ENCODE measurements around the gene YWHAG. TPM values are rescaled to one million over a fixed set of nuclear protein-coding genes. Genes with fewer than 3 reads are reported as not detected.

Gene YWHAG
- total and polyA plus RNA-seq, 9 of the 15 experiments (the other 6 are each of a cell fraction or from before 2014, with no cell fraction given) = 30.4 to 246 (median 94.5) TPM

DNA sequence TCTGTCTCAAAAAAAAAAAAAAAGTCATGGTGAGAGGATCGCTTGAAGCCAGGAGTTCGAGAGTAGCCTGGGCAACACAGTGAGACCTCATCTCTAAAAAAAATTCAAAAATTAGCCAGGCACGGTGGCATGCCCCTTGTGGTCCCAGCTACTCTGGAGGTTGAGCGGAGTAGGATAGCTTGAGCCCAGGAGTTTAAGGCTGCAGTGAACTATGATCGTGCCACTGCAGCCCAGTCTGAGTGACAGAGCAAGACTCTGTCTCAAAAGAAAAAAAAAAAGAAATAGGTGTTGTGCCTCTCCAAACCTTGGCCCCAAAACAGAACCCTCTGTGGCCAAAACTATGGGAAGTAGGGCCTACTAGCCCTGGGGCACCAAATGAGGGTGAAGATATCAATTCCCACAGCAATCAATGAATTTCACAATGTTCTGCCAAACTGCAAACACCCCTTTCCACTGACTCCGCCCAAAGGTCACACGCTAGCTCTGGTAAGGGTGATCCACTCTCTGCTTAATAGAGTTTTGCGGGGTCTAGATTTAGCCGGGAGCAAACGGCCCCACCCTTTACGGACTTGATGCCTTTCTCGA is 33.8 kb upstream of the YWHAG start (continued):
- TF ChIP-seq, protein P1, sequence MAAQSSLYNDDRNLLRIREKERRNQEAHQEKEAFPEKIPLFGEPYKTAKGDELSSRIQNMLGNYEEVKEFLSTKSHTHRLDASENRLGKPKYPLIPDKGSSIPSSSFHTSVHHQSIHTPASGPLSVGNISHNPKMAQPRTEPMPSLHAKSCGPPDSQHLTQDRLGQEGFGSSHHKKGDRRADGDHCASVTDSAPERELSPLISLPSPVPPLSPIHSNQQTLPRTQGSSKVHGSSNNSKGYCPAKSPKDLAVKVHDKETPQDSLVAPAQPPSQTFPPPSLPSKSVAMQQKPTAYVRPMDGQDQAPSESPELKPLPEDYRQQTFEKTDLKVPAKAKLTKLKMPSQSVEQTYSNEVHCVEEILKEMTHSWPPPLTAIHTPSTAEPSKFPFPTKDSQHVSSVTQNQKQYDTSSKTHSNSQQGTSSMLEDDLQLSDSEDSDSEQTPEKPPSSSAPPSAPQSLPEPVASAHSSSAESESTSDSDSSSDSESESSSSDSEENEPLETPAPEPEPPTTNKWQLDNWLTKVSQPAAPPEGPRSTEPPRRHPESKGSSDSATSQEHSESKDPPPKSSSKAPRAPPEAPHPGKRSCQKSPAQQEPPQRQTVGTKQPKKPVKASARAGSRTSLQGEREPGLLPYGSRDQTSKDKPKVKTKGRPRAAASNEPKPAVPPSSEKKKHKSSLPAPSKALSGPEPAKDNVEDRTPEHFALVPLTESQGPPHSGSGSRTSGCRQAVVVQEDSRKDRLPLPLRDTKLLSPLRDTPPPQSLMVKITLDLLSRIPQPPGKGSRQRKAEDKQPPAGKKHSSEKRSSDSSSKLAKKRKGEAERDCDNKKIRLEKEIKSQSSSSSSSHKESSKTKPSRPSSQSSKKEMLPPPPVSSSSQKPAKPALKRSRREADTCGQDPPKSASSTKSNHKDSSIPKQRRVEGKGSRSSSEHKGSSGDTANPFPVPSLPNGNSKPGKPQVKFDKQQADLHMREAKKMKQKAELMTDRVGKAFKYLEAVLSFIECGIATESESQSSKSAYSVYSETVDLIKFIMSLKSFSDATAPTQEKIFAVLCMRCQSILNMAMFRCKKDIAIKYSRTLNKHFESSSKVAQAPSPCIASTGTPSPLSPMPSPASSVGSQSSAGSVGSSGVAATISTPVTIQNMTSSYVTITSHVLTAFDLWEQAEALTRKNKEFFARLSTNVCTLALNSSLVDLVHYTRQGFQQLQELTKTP (IDR thresholded peaks at IDR 0.05; ENCODE audit: low read depth in 1 of 2, partially characterized antibody in 2 of 2) = peak in 1 of 2 experiments; percentile 48
- 0 out of 2 replicates have a peak, but pooled peaks have one; percentile 9 for TF ChIP-seq DMBX1 (CRISPR knock-in tag; IDR thresholded peaks at IDR 0.05; ENCODE audit: borderline replicate concordance)
- TF ChIP-seq MECOM (CRISPR knock-in tag; IDR thresholded peaks at IDR 0.05) = 0 out of 2 replicates have a peak, but pooled peaks have one; percentile 49
- TF ChIP-seq HDAC2 (IDR thresholded peaks at IDR 0.05) = peak; percentile 47; the same call in 1 of the 2 replicates
- TF ChIP-seq HCFC1 (IDR thresholded peaks at IDR 0.05; ENCODE audit: low read depth, low read length) = no peak
- TF ChIP-seq HEY1 (CRISPR knock-in tag; IDR thresholded peaks at IDR 0.05; ENCODE audit: borderline replicate concordance) = 0 out of 2 replicates have a peak, but pooled peaks have one; percentile 50
- TF ChIP-seq, protein P2, sequence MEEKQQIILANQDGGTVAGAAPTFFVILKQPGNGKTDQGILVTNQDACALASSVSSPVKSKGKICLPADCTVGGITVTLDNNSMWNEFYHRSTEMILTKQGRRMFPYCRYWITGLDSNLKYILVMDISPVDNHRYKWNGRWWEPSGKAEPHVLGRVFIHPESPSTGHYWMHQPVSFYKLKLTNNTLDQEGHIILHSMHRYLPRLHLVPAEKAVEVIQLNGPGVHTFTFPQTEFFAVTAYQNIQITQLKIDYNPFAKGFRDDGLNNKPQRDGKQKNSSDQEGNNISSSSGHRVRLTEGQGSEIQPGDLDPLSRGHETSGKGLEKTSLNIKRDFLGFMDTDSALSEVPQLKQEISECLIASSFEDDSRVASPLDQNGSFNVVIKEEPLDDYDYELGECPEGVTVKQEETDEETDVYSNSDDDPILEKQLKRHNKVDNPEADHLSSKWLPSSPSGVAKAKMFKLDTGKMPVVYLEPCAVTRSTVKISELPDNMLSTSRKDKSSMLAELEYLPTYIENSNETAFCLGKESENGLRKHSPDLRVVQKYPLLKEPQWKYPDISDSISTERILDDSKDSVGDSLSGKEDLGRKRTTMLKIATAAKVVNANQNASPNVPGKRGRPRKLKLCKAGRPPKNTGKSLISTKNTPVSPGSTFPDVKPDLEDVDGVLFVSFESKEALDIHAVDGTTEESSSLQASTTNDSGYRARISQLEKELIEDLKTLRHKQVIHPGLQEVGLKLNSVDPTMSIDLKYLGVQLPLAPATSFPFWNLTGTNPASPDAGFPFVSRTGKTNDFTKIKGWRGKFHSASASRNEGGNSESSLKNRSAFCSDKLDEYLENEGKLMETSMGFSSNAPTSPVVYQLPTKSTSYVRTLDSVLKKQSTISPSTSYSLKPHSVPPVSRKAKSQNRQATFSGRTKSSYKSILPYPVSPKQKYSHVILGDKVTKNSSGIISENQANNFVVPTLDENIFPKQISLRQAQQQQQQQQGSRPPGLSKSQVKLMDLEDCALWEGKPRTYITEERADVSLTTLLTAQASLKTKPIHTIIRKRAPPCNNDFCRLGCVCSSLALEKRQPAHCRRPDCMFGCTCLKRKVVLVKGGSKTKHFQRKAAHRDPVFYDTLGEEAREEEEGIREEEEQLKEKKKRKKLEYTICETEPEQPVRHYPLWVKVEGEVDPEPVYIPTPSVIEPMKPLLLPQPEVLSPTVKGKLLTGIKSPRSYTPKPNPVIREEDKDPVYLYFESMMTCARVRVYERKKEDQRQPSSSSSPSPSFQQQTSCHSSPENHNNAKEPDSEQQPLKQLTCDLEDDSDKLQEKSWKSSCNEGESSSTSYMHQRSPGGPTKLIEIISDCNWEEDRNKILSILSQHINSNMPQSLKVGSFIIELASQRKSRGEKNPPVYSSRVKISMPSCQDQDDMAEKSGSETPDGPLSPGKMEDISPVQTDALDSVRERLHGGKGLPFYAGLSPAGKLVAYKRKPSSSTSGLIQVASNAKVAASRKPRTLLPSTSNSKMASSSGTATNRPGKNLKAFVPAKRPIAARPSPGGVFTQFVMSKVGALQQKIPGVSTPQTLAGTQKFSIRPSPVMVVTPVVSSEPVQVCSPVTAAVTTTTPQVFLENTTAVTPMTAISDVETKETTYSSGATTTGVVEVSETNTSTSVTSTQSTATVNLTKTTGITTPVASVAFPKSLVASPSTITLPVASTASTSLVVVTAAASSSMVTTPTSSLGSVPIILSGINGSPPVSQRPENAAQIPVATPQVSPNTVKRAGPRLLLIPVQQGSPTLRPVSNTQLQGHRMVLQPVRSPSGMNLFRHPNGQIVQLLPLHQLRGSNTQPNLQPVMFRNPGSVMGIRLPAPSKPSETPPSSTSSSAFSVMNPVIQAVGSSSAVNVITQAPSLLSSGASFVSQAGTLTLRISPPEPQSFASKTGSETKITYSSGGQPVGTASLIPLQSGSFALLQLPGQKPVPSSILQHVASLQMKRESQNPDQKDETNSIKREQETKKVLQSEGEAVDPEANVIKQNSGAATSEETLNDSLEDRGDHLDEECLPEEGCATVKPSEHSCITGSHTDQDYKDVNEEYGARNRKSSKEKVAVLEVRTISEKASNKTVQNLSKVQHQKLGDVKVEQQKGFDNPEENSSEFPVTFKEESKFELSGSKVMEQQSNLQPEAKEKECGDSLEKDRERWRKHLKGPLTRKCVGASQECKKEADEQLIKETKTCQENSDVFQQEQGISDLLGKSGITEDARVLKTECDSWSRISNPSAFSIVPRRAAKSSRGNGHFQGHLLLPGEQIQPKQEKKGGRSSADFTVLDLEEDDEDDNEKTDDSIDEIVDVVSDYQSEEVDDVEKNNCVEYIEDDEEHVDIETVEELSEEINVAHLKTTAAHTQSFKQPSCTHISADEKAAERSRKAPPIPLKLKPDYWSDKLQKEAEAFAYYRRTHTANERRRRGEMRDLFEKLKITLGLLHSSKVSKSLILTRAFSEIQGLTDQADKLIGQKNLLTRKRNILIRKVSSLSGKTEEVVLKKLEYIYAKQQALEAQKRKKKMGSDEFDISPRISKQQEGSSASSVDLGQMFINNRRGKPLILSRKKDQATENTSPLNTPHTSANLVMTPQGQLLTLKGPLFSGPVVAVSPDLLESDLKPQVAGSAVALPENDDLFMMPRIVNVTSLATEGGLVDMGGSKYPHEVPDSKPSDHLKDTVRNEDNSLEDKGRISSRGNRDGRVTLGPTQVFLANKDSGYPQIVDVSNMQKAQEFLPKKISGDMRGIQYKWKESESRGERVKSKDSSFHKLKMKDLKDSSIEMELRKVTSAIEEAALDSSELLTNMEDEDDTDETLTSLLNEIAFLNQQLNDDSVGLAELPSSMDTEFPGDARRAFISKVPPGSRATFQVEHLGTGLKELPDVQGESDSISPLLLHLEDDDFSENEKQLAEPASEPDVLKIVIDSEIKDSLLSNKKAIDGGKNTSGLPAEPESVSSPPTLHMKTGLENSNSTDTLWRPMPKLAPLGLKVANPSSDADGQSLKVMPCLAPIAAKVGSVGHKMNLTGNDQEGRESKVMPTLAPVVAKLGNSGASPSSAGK (IDR thresholded peaks at IDR 0.05) = no peak
- no peak for TF ChIP-seq SAFB2 (IDR thresholded peaks at IDR 0.05; ENCODE audit: borderline replicate concordance, low read depth, low read length, severe bottlenecking)
- TF ChIP-seq, protein P3, sequence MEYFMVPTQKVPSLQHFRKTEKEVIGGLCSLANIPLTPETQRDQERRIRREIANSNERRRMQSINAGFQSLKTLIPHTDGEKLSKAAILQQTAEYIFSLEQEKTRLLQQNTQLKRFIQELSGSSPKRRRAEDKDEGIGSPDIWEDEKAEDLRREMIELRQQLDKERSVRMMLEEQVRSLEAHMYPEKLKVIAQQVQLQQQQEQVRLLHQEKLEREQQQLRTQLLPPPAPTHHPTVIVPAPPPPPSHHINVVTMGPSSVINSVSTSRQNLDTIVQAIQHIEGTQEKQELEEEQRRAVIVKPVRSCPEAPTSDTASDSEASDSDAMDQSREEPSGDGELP (CRISPR knock-in tag; IDR thresholded peaks at IDR 0.05; ENCODE audit: borderline replicate concordance) = no peak
- TF ChIP-seq ZNF24 (IDR thresholded peaks at IDR 0.05) = no peak
